Lung (tissue), 12 donors: ENCODE data around the gene ZNF546. TPM values are rescaled to one million over a fixed set of nuclear protein-coding genes. Genes with fewer than 3 reads are reported as not detected.
A peak's percentile ranks its signal among the peaks of the same experiment; 100 is the strongest.

Source experiments
- ATAC-seq: fragments of 200-7000 bp; cut with Tn5 transposase; one replicate; pipeline ENCODE4 v1.9.1; 2020; ENCODE audit warnings: moderate number of reproducible peaks; ENCODE audit not compliant: insufficient read depth, low FRiP score
- DNase-seq, 3 donors: peaks; one replicate each; pipeline ENCODE4 v3.0.0-alpha.2; 2013 to 2017
- H3K27ac ChIP-seq, 2 donors: one replicate each; pipeline ENCODE4 v1.5.1; 2013; ENCODE audit warnings: mild to moderate bottlenecking in 2 of 2, moderate library complexity in 2 of 2, control low read depth in 1 of 2, inconsistent platforms in 1 of 2, low read depth in 1 of 2, low read length in 1 of 2
- H3K27me3 ChIP-seq, 3 donors: one replicate each; pipeline ENCODE4 v1.5.1; 2013; ENCODE audit warnings: low read length in 2 of 3; ENCODE audit not compliant: control insufficient read depth in 3 of 3, insufficient read depth in 3 of 3
- H3K36me3 ChIP-seq, 4 donors: one replicate each; pipeline ENCODE4 v1.5.1; 2013; ENCODE audit warnings: low read length in 4 of 4, mild to moderate bottlenecking in 1 of 4, moderate library complexity in 1 of 4; ENCODE audit not compliant: control insufficient read depth in 4 of 4, insufficient read depth in 4 of 4
- H3K4me1 ChIP-seq, 5 donors: one replicate each; pipeline ENCODE4 v1.5.1; 2013; ENCODE audit warnings: low read length in 5 of 5, mild to moderate bottlenecking in 2 of 5, moderate library complexity in 1 of 5; ENCODE audit not compliant: control insufficient read depth in 5 of 5, insufficient read depth in 5 of 5
- H3K4me3 ChIP-seq: one replicate; pipeline ENCODE4 v1.5.1; 2013; ENCODE audit warnings: mild to moderate bottlenecking, control low read depth, moderate library complexity
- H3K9ac ChIP-seq, 2 donors: one replicate each; pipeline ENCODE4 v1.5.1; 2013; ENCODE audit warnings: low read length in 2 of 2, control low read depth in 1 of 2; ENCODE audit not compliant: insufficient read depth in 1 of 2
- H3K9me3 ChIP-seq, 4 donors: one replicate each; pipeline ENCODE4 v1.5.1; 2013; ENCODE audit warnings: low read length in 3 of 4, mild to moderate bottlenecking in 1 of 4, moderate library complexity in 1 of 4; ENCODE audit not compliant: control insufficient read depth in 4 of 4, insufficient read depth in 3 of 4
- WGBS, 2 donors: extraction: QIAGEN DNeasy Blood & Tissue Kit; methylation state at CpG; one replicate each; pipeline ENCODE4 v1.1.7; 2013; 5-methylcytosine and 5-hydroxymethylcytosine counted together
- polyA plus RNA-seq, 2 donors: library from polyadenylated mRNA; stranded (reverse); fragments of 200-250 nt; gene quantifications; one replicate each; pipeline ENCODE4 v1.2.1, GENCODE V29; 2013
- total RNA-seq, 2 donors: library from RNA; depleted of rRNA in 1 of 2; stranded (reverse); fragments of >200 nt in 1 of 2; gene quantifications; one replicate each; pipeline ENCODE4 v1.2.1, GENCODE V29; 2014 to 2021
- TF ChIP-seq, protein P1 (sequence below): IDR thresholded peaks from 2 replicates; pipeline ENCODE4 v1.5.1; 2012; ENCODE audit warnings: mild to moderate bottlenecking; ENCODE audit errors: control extremely low read depth, extremely low read depth
- donor health status: control.
- donor health status: control.
- donor health status: Bipolar disorder and iron deficiency.
- donor health status: healthy.
- donor health status: DM: yes; HTN: yes; CAD: no.

The ZNF546 gene
- total and polyA plus RNA-seq, 4 donors: 1.0 to 9.2 (median 2.7) TPM

- Histone ChIP-seq H3K9ac (no peak overlapping the region), H3K36me3 (peaks cover 4 to 20% (median 12%) of the 10 kb centered on the region in 4 donors), H3K27ac (no peak overlapping the region), H3K9me3 (peaks cover 0 to 16% (median 4%) of the 10 kb centered on the region in 4 donors), H3K27me3 (no peaks in the 10 kb centered on the region), H3K4me1 (peaks cover 0 to 8% (median 6%) of the 10 kb centered on the region in 5 donors), H3K4me3 (no peak overlapping the region)
- 98 to 100% methylated on average over 2 of the region's 2 CpGs for WGBS, 2 donors
- ATAC-seq (no peak), DNase-seq (no peak)
- TF ChIP-seq, protein P1, sequence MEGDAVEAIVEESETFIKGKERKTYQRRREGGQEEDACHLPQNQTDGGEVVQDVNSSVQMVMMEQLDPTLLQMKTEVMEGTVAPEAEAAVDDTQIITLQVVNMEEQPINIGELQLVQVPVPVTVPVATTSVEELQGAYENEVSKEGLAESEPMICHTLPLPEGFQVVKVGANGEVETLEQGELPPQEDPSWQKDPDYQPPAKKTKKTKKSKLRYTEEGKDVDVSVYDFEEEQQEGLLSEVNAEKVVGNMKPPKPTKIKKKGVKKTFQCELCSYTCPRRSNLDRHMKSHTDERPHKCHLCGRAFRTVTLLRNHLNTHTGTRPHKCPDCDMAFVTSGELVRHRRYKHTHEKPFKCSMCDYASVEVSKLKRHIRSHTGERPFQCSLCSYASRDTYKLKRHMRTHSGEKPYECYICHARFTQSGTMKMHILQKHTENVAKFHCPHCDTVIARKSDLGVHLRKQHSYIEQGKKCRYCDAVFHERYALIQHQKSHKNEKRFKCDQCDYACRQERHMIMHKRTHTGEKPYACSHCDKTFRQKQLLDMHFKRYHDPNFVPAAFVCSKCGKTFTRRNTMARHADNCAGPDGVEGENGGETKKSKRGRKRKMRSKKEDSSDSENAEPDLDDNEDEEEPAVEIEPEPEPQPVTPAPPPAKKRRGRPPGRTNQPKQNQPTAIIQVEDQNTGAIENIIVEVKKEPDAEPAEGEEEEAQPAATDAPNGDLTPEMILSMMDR: no peak
Observed at GRCh38 chr19:40053491-40053890, 56.6 kb downstream of the ZNF546 start.

- TF ChIP-seq, protein P1: no peak
- Histone ChIP-seq H3K27me3 (no peaks in the 10 kb centered on the region), H3K4me3 (no peak overlapping the region), H3K9me3 (peaks cover 0 to 23% (median 2%) of the 10 kb centered on the region in 4 donors), H3K27ac (no peak overlapping the region), H3K4me1 (peaks cover 0 to 8% (median 6%) of the 10 kb centered on the region in 5 donors), H3K36me3 (peaks cover 1 to 9% (median 3%) of the 10 kb centered on the region in 4 donors), H3K9ac (no peak overlapping the region)
- no peak for ATAC-seq
- DNase-seq: no peak
- 92 to 96% methylated on average over 9 of the region's 9 CpGs for WGBS, 2 donors
Observed at GRCh38 chr19:40054632-40055031, 57.8 kb downstream of the ZNF546 start.

- TF ChIP-seq, protein P1: no peak
- H3K9me3 ChIP-seq: peaks cover 0 to 27% (median 2%) of the 10 kb centered on the region in 4 donors
- peaks cover 0 to 8% (median 6%) of the 10 kb centered on the region in 5 donors for H3K4me1 ChIP-seq
- H3K27me3 ChIP-seq: no peaks in the 10 kb centered on the region
- H3K9ac ChIP-seq: peak overlapping the region; percentile 30 to 89
- DNase-seq: no peak
- 53 to 54% methylated on average over 10 of the region's 10 CpGs for WGBS, 2 donors
- peak overlapping the region; percentile 81 for H3K4me3 ChIP-seq
- ATAC-seq: no peak
- H3K36me3 ChIP-seq: peaks cover 0 to 7% (median 2%) of the 10 kb centered on the region in 4 donors
- H3K27ac ChIP-seq: no peak overlapping the region
Observed at GRCh38 chr19:40055049-40055448, 58.2 kb downstream of the ZNF546 start.
